Tibial nerve (tissue), 4 donors: ENCODE measurements around the gene AOAH.

Source experiments
- CTCF ChIP-seq, 5 experiments: fragments of 200-600 bp in 3 of 5; fragments of 450-650 bp in 2 of 5; sonication (generic) in 3 of 5; IDR thresholded peaks; one replicate each; pipeline ENCODE4 v1.5.1; 2016 to 2019; ENCODE audit warnings: antibody characterized with exemption in 5 of 5, mild to moderate bottlenecking in 3 of 5, moderate library complexity in 2 of 5
- EP300 ChIP-seq, 2 donors: sonication (generic); formaldehyde crosslinking; IDR thresholded peaks; one replicate each; pipeline ENCODE4 v1.6.1; 2017; ENCODE audit warnings: antibody characterized with exemption in 2 of 2, mild to moderate bottlenecking in 1 of 2
- POLR2A ChIP-seq, 2 donors: fragments of 450-650 bp; IDR thresholded peaks; one replicate each; pipeline ENCODE4 v1.6.1; 2017; ENCODE audit warnings: antibody characterized with exemption in 2 of 2, mild to moderate bottlenecking in 2 of 2, moderate library complexity in 2 of 2

- no peak for TF ChIP-seq CTCF (IDR thresholded peaks at IDR 0.05)
- TF ChIP-seq EP300 (IDR thresholded peaks at IDR 0.05) = no peak
- TF ChIP-seq POLR2A (IDR thresholded peaks at IDR 0.05) = no peak
Measured at GRCh38 chr7:36673703-36674102, 50.6 kb downstream of the AOAH start.
